A549 (cell line): ENCODE data around the gene PDS5B.

Experiments used
- CHD2 ChIP-seq: fragments of 150-350 bp; IDR thresholded peaks from 2 replicates; pipeline ENCODE4 v1.6.1; 2014; ENCODE audit warnings: low read length; ENCODE audit not compliant: partially characterized antibody
- POLR2A ChIP-seq: IDR thresholded peaks from 2 replicates; pipeline ENCODE4 v1.6.1; 2012; ENCODE audit warnings: mild to moderate bottlenecking, low read length
- RAD21 ChIP-seq, 2 experiments: fragments of >200 bp in 1 of 2; sonication (Bioruptor Twin) in 1 of 2; formaldehyde crosslinking in 1 of 2; IDR thresholded peaks in 1 of 2; conservative IDR thresholded peaks in 1 of 2; 2 replicates in 1 of 2; 3 replicates in 1 of 2; pipeline ENCODE4 v1.6.1; 2012 to 2018; ENCODE audit warnings: inconsistent platforms in 1 of 2
- RNF2 ChIP-seq: fragments of 200-600 bp; sonication (generic); IDR thresholded peaks from 2 replicates; pipeline ENCODE4 v1.6.1; 2016; ENCODE audit warnings: low read depth, mild to moderate bottlenecking, antibody characterized with exemption, moderate library complexity, borderline replicate concordance
- TF ChIP-seq, protein P1 (sequence below): fragments of >200 bp; sonication (Bioruptor Twin); formaldehyde crosslinking; IDR thresholded peaks from 3 replicates; pipeline ENCODE4 v1.5.1; 2016
- TF ChIP-seq, protein P2 (sequence below): fragments of 450-650 bp; IDR thresholded peaks from 2 replicates; pipeline ENCODE4 v1.6.1; 2014; ENCODE audit warnings: antibody characterized with exemption
- TF ChIP-seq, protein P3 (sequence below): fragments of 200-600 bp; sonication (generic); IDR thresholded peaks from 2 replicates; pipeline ENCODE4 v1.6.1; 2016; ENCODE audit warnings: antibody characterized with exemption, mild to moderate bottlenecking, moderate library complexity

DNA sequence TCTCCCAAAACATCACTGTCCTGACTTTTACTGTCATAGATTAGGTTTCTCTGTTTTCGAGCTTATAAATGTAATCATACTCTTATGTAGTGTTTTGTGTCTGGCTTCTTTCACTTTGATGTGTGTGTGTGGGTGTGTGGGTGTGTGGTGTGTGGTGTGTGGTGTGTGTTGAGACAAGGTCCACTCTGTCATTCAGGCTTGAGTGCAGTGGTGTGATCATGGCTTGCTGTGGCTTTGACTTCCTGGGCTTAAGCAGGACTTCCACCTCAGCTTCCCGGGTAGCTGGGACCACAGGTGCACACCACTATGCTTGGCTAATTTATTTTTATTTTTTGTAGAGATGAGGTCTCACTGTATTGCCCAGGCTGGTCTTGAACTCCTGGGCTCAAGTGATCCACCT lies 59.6 kb downstream of the PDS5B start:
- TF ChIP-seq, protein P1, sequence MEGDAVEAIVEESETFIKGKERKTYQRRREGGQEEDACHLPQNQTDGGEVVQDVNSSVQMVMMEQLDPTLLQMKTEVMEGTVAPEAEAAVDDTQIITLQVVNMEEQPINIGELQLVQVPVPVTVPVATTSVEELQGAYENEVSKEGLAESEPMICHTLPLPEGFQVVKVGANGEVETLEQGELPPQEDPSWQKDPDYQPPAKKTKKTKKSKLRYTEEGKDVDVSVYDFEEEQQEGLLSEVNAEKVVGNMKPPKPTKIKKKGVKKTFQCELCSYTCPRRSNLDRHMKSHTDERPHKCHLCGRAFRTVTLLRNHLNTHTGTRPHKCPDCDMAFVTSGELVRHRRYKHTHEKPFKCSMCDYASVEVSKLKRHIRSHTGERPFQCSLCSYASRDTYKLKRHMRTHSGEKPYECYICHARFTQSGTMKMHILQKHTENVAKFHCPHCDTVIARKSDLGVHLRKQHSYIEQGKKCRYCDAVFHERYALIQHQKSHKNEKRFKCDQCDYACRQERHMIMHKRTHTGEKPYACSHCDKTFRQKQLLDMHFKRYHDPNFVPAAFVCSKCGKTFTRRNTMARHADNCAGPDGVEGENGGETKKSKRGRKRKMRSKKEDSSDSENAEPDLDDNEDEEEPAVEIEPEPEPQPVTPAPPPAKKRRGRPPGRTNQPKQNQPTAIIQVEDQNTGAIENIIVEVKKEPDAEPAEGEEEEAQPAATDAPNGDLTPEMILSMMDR: no peak
- no peak for TF ChIP-seq RAD21 (conservative IDR thresholded peaks at IDR 0.05 in 1 of 2, IDR thresholded peaks at IDR 0.05 in 1 of 2)
- no peak for TF ChIP-seq POLR2A
- TF ChIP-seq, protein P2, sequence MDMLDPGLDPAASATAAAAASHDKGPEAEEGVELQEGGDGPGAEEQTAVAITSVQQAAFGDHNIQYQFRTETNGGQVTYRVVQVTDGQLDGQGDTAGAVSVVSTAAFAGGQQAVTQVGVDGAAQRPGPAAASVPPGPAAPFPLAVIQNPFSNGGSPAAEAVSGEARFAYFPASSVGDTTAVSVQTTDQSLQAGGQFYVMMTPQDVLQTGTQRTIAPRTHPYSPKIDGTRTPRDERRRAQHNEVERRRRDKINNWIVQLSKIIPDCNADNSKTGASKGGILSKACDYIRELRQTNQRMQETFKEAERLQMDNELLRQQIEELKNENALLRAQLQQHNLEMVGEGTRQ: no peak
- no peak for TF ChIP-seq CHD2
- no peak for TF ChIP-seq RNF2
- TF ChIP-seq, protein P3, sequence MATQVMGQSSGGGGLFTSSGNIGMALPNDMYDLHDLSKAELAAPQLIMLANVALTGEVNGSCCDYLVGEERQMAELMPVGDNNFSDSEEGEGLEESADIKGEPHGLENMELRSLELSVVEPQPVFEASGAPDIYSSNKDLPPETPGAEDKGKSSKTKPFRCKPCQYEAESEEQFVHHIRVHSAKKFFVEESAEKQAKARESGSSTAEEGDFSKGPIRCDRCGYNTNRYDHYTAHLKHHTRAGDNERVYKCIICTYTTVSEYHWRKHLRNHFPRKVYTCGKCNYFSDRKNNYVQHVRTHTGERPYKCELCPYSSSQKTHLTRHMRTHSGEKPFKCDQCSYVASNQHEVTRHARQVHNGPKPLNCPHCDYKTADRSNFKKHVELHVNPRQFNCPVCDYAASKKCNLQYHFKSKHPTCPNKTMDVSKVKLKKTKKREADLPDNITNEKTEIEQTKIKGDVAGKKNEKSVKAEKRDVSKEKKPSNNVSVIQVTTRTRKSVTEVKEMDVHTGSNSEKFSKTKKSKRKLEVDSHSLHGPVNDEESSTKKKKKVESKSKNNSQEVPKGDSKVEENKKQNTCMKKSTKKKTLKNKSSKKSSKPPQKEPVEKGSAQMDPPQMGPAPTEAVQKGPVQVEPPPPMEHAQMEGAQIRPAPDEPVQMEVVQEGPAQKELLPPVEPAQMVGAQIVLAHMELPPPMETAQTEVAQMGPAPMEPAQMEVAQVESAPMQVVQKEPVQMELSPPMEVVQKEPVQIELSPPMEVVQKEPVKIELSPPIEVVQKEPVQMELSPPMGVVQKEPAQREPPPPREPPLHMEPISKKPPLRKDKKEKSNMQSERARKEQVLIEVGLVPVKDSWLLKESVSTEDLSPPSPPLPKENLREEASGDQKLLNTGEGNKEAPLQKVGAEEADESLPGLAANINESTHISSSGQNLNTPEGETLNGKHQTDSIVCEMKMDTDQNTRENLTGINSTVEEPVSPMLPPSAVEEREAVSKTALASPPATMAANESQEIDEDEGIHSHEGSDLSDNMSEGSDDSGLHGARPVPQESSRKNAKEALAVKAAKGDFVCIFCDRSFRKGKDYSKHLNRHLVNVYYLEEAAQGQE: no peak
